LNCaP clone FGC (cell line): ENCODE measurements around the gene PIN4.

ENCODE experiments used
- DNase-seq: peaks from one replicate; pipeline ENCODE4 v3.0.0-alpha.2; 2011; ENCODE audit warnings: low read depth
- H3K4me3 ChIP-seq: 2 replicates; pipeline ENCODE4 v1.5.1; 2011; ENCODE audit warnings: mild to moderate bottlenecking, low read depth, low read length, control low read depth
- TF ChIP-seq, protein P1 (sequence below): IDR thresholded peaks from 2 replicates; pipeline ENCODE4 v1.5.1; 2012; ENCODE audit warnings: mild to moderate bottlenecking; ENCODE audit not compliant: control insufficient read depth, insufficient read depth; ENCODE audit errors: extremely low read depth

The PIN4 gene

DNA sequence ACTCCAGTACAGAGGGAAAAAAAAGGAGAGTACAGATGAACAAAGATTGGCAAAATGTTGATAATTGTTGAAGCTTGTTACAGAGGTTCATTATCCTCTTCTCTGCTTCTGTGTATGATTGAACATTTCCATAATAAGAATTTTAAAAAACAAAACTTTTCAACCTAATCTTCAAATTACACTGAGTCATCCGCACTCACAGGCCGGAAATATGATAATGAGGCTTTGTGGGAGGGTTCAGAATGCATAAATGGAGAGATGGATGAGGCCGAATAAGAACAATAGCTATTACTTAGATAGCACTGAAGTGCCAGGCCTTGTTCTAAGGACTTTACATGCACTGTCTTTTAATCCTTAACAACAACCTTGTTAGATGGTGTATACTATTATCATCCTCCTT, 61.9 kb downstream of the PIN4 start:
- TF ChIP-seq, protein P1, sequence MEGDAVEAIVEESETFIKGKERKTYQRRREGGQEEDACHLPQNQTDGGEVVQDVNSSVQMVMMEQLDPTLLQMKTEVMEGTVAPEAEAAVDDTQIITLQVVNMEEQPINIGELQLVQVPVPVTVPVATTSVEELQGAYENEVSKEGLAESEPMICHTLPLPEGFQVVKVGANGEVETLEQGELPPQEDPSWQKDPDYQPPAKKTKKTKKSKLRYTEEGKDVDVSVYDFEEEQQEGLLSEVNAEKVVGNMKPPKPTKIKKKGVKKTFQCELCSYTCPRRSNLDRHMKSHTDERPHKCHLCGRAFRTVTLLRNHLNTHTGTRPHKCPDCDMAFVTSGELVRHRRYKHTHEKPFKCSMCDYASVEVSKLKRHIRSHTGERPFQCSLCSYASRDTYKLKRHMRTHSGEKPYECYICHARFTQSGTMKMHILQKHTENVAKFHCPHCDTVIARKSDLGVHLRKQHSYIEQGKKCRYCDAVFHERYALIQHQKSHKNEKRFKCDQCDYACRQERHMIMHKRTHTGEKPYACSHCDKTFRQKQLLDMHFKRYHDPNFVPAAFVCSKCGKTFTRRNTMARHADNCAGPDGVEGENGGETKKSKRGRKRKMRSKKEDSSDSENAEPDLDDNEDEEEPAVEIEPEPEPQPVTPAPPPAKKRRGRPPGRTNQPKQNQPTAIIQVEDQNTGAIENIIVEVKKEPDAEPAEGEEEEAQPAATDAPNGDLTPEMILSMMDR = no peak
- DNase-seq = no peak
- H3K4me3 ChIP-seq = no peak overlapping the region

DNA sequence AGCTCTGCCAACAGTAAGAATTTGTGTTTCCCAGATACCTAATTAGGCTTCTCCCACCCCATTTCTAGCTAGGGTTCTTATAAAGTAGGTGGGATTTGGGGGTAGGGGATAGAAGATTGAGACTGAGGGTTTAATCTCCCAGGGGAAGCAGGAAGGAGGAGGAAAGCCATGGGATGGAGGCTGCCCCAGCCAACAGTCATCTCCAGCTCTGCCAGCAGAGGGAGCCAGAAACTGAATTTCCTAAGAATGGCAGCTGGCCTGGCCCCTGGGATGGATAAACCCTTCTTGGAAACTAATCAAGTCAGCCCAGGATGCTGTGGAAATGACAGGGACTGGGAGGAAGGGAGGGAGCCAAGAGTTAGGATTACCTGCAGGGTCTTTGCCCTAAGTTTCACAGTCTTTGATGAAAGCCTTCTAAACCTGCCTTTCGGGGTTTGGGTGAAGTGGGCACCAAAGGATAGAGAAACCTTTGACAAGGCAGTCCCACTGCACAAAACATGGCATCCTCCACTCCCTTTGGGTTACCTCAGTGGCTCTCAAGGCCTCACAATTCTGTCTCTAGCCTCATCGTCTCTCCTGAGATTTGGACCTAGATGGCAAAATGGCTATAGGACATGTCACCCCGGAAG, 64.0 kb downstream of the PIN4 start:
- TF ChIP-seq, protein P1 = peak; percentile 58
- no peak overlapping the region for H3K4me3 ChIP-seq
- DNase-seq = no peak

DNA sequence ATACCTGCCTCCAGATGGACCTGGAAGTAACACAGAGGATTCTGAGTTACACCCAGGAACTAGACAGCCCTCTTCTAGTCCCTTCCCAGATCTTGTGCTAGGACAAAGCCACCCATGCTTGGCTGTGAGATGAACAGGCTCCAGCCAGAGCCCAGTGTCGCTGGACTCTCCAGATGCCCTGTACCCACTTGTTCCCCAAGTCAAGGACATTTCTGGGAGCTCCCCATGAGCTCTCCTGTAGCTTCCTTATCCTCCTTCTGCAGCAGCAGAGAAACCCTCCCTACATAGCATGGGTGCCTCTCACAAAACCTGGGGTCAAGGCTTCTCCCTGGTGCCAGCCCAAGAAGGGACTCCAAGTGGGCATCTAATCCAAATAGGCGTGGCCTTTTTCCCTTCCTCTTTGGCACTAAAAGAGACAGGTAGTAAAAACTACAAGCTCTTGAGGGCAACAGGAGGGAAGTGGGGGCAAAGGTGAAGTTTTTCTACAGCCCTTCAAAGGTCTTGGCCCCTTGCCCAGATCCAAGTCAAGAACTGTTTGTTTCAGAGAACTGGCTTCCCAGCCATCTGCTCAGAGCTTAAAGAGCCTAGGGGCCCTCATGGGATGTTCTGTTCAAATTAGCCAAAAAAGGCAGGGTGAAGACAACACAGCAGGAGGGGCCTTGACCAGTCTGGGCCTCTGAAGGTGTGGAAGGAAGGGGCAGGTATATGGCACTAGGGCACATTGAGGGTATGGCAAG, 65.8 kb downstream of the PIN4 start:
- no peak for DNase-seq
- TF ChIP-seq, protein P1 = no peak
- H3K4me3 ChIP-seq = no peak overlapping the region
